Measurements from ENCODE around the gene IL18BP.

DNA sequence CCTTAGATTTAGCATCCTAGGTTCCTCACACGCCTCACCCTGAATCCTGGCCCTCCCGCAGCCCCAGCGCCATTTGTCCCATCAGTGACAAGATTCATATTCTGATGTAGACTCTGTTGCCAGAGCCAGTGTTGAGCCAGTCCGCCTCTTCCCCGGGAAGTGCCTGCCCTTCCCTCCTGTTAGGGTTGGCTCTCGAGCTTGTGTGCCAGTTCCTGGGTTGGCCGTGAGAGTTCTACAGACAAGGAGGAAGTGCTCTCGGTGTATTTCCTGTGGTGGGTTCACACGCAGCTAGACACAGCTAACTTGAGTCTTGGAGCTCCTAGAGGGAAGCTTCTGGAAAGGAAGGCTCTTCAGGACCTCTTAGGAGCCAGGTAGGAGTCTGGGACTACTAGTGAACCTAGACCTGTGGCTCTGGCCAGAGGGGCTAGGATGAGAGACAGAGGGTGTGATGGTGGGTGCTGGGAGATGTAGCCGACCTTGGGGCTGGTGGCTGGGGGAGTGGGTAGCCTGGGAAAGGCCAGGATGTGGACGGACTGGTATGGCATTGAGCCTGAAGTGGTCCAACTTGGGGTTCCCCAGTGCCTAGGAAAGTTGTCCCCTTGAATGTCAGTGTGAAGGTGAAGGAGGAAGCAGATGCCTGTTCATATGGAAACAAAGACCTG lies at the start of gene IL18BP:
- TF ChIP-seq, protein P1, sequence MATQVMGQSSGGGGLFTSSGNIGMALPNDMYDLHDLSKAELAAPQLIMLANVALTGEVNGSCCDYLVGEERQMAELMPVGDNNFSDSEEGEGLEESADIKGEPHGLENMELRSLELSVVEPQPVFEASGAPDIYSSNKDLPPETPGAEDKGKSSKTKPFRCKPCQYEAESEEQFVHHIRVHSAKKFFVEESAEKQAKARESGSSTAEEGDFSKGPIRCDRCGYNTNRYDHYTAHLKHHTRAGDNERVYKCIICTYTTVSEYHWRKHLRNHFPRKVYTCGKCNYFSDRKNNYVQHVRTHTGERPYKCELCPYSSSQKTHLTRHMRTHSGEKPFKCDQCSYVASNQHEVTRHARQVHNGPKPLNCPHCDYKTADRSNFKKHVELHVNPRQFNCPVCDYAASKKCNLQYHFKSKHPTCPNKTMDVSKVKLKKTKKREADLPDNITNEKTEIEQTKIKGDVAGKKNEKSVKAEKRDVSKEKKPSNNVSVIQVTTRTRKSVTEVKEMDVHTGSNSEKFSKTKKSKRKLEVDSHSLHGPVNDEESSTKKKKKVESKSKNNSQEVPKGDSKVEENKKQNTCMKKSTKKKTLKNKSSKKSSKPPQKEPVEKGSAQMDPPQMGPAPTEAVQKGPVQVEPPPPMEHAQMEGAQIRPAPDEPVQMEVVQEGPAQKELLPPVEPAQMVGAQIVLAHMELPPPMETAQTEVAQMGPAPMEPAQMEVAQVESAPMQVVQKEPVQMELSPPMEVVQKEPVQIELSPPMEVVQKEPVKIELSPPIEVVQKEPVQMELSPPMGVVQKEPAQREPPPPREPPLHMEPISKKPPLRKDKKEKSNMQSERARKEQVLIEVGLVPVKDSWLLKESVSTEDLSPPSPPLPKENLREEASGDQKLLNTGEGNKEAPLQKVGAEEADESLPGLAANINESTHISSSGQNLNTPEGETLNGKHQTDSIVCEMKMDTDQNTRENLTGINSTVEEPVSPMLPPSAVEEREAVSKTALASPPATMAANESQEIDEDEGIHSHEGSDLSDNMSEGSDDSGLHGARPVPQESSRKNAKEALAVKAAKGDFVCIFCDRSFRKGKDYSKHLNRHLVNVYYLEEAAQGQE (IDR thresholded peaks at IDR 0.05; ENCODE audit: borderline replicate concordance) = no peak
- TF ChIP-seq, protein P1 (CRISPR knock-in tag; IDR thresholded peaks at IDR 0.05; ENCODE audit: low read depth) = no peak
- TF ChIP-seq, protein P2, sequence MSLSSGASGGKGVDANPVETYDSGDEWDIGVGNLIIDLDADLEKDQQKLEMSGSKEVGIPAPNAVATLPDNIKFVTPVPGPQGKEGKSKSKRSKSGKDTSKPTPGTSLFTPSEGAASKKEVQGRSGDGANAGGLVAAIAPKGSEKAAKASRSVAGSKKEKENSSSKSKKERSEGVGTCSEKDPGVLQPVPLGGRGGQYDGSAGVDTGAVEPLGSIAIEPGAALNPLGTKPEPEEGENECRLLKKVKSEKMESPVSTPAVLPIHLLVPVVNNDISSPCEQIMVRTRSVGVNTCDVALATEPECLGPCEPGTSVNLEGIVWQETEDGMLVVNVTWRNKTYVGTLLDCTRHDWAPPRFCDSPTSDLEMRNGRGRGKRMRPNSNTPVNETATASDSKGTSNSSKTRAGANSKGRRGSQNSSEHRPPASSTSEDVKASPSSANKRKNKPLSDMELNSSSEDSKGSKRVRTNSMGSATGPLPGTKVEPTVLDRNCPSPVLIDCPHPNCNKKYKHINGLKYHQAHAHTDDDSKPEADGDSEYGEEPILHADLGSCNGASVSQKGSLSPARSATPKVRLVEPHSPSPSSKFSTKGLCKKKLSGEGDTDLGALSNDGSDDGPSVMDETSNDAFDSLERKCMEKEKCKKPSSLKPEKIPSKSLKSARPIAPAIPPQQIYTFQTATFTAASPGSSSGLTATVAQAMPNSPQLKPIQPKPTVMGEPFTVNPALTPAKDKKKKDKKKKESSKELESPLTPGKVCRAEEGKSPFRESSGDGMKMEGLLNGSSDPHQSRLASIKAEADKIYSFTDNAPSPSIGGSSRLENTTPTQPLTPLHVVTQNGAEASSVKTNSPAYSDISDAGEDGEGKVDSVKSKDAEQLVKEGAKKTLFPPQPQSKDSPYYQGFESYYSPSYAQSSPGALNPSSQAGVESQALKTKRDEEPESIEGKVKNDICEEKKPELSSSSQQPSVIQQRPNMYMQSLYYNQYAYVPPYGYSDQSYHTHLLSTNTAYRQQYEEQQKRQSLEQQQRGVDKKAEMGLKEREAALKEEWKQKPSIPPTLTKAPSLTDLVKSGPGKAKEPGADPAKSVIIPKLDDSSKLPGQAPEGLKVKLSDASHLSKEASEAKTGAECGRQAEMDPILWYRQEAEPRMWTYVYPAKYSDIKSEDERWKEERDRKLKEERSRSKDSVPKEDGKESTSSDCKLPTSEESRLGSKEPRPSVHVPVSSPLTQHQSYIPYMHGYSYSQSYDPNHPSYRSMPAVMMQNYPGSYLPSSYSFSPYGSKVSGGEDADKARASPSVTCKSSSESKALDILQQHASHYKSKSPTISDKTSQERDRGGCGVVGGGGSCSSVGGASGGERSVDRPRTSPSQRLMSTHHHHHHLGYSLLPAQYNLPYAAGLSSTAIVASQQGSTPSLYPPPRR (CRISPR knock-in tag; IDR thresholded peaks at IDR 0.05; ENCODE audit: borderline replicate concordance) = no peak
- TF ChIP-seq POLR2AphosphoS5 (IDR thresholded peaks at IDR 0.05; ENCODE audit: control insufficient read depth, insufficient read depth, low read depth, low read length) (no peak; the same call in 1 of the 2 replicates), SMARCC2 (IDR thresholded peaks at IDR 0.05; ENCODE audit: low read depth) (no peak)
